Activated CD4-positive, alpha-beta T cell treated with anti-CD3 and anti-CD28 coated beads for 1 hour (primary cell): ENCODE data around the gene CORO7.

Source experiments
- DNase-seq: peaks from one replicate; pipeline ENCODE4 v3.0.0-alpha.2; 2020

The CORO7 gene

DNA sequence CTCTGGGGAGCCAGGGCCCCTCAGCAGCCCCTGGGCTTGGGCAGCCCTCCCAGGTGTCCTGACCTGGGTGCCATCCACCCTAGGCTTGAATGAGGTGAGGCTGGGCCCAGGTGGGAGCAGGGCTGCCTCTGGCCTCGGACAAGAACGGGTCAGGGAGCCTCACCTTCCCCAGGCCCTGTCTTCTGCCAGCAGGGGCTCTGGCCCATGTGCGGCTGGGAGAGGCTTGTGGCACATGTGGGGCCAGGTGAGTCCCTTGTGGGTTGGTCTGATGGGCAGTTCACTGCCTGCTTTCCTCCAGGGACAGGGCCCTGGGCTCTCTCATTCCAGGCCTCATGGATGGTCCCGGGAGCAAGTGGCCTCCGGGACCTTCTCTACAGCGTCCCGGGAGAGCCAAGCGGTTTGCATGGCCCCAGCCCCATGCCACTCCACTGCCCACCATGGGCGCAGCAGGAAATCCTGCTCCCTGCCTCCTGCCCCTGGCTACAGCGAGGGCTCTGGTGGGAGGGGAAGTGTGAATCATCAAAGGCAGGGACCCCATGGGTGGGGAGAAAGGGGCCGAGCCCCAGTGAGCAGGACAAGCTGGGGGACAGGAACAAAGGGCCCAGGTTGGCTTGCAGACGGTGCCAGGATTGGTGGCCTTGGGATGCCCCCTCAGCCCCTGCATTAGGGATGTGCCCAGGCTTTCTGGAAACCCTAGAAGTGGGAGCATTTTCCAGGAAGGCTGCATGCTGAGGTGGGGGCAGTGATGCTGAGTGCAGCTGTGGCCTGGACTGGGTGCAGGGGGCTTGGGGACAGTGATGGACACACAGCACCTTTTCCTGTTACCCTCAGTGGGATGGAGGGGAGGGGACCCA, 32.6 kb downstream of the CORO7 start:
- no peak for DNase-seq

DNA sequence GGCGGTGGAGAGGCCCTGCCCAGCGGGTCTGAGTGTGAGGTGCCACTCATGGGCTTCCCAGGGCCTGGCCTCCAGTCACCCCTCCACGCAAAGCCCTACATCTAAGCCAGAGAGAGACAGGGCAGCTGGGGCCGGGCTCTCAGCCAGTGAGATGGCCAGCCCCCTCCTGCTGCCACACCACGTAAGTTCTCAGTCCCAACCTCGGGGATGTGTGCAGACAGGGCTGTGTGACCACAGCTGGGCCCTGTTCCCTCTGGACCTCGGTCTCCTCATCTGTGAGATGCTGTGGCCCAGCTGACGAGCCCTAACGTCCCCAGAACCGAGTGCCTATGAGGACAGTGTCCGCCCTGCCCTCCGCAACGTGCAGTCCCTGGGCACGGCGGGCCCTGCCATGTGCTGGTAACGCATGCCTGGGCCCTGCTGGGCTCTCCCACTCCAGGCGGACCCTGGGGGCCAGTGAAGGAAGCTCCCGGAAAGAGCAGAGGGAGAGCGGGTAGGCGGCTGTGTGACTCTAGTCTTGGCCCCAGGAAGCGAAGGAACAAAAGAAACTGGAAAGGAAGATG, 33.5 kb downstream of the CORO7 start:
- DNase-seq = no peak

DNA sequence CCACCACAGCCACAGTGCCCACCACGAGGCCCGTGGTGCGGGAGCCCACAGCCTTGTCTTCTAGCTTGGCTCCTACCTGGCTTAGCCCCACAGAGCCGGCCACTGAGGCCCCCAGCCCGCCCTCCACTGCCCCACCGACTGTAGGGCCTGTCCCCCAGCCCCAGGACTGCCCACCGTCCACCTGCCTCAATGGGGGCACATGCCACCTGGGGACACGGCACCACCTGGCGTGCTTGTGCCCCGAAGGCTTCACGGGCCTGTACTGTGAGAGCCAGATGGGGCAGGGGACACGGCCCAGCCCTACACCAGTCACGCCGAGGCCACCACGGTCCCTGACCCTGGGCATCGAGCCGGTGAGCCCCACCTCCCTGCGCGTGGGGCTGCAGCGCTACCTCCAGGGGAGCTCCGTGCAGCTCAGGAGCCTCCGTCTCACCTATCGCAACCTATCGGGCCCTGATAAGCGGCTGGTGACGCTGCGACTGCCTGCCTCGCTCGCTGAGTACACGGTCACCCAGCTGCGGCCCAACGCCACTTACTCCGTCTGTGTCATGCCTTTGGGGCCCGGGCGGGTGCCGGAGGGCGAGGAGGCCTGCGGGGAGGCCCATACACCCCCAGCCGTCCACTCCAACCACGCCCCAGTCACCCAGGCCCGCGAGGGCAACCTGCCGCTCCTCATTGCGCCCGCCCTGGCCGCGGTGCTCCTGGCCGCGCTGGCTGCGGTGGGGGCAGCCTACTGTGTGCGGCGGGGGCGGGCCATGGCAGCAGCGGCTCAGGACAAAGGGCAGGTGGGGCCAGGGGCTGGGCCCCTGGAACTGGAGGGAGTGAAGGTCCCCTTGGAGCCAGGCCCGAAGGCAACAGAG, 34.2 kb downstream of the CORO7 start:
- no peak for DNase-seq

DNA sequence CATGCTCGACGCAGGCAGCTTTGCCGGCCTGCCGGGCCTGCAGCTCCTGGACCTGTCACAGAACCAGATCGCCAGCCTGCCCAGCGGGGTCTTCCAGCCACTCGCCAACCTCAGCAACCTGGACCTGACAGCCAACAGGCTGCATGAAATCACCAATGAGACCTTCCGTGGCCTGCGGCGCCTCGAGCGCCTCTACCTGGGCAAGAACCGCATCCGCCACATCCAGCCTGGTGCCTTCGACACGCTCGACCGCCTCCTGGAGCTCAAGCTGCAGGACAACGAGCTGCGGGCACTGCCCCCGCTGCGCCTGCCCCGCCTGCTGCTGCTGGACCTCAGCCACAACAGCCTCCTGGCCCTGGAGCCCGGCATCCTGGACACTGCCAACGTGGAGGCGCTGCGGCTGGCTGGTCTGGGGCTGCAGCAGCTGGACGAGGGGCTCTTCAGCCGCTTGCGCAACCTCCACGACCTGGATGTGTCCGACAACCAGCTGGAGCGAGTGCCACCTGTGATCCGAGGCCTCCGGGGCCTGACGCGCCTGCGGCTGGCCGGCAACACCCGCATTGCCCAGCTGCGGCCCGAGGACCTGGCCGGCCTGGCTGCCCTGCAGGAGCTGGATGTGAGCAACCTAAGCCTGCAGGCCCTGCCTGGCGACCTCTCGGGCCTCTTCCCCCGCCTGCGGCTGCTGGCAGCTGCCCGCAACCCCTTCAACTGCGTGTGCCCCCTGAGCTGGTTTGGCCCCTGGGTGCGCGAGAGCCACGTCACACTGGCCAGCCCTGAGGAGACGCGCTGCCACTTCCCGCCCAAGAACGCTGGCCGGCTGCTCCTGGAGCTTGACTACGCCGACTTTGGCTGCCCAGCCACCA, 35.1 kb downstream of the CORO7 start:
- no peak for DNase-seq

DNA sequence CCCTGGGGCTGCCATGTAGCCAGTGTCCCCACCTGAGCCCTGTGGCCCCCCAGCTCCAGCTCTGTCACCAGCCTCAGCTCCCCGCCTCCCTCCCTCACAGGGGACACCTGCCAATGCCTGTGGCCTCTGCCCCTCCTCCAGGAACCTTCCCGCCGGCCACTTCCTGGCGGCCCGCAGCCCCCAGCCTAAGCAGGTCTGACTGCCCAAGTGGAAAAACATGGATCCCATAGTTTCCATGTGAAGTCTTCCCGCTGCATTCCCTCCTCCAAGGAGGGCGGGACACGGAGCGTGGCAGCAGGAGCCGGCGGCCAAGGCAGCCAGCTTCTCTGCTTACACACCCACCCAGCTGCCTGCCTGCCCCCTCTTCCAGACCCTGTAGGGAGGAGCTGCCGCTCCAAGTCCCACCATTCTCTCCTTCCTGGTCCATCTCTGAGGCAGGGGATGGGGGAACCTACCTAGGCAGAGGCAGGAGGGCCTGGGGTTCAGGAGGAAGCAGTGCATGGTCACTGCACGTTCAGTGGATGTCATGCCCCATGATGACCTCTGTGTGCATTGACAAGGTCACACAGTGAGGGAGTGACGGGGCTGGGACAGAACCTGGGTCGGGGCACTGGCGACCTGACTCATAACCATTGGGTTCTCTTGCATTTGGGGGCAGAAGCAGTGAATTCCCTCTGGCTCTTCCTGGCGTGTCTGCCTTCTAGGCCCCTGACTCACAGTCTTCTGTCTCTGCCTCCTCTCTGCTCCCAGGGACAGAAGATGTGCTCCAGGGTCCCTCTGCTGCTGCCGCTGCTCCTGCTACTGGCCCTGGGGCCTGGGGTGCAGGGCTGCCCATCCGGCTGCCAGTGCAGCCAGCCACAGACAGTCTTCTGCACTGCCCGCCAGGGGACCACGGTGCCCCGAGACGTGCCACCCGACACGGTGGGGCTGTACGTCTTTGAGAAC, 36.0 kb downstream of the CORO7 start:
- DNase-seq = no peak

DNA sequence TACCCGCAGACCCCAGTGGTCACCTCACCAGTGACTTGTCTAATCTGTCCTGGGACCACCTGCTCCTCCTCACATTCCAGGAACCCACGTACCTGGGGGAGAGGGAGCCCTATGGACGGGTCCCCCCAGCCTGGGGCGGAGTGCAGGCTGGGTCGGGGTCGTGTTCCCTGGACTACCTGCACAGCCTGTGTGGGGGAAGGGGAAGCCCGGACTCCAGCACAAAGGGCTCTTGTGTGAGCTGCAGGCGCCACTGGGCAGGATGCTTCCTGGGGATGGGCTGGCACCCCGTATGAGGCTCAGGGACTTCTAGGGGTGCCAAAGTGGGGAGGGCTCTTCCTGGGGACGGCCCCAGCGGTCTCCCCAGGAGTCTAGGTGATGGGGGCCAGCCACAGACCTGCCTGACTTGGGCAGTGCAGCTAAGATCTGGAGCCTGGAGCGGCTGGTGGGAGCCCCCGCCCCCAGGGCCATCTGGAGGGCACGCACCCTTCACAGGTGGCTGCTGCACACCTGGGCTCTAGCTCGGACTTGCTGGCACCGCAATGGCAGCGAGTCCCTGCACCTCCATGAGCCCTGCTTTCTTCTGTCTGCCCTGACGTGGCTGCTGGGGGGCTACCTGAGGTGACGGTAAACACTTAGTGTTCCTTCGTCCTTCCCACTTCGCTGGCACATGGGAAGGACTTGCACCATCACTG, 37.3 kb downstream of the CORO7 start:
- no peak for DNase-seq

DNA sequence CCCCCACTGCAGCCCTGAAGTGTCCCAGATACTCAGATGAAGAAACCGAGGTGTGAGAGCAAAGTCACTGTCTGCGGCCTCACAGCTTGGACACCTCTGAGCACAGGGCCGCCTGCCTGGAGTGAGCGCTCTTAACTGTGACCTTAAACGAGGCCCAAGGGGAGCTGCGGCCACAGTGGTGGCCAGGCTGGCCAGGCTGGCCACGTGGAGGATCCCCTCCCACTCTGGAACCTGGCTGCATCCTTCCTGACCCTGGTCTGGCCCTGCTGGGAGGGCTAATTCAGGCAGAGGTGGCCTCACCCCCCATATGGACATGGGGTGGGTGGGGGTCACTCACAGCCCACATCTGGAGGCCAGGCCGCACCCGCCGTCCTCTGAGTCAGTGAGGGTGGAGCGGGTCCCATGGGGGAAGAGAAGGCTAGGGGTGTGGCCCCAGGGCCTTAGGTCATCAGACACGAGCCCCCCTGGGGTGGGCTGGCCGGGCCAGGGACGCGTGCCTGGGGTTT, 38.2 kb downstream of the CORO7 start:
- no peak for DNase-seq

DNA sequence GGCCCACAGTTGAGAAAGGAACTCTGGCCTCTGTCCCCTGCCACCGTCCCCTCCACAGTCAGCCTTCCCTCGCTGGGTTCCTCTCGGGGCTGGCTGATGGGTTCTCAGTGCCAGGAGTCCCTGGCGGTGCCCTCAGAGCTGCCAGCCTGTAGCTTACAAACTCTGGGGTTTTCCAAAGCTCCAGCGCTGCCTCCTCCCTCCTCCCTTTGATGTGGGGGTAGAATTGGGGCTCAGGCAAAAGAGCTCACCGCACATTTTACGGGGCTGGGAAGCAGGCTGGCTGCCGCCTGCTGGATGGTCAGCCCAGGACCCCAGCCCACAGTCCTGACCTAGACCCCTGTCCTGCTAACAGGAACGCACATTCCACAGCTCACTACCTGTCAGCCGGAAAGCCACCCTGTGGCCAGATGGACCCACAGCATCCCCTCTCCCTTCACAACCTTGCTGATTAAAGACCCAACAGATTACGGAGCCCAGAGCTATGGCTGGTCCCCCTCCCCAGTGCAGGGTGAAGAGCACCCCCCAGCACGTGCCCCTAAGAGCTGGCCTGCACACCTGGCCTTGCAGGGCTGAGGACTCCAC, 38.7 kb downstream of the CORO7 start:
- DNase-seq = no peak

DNA sequence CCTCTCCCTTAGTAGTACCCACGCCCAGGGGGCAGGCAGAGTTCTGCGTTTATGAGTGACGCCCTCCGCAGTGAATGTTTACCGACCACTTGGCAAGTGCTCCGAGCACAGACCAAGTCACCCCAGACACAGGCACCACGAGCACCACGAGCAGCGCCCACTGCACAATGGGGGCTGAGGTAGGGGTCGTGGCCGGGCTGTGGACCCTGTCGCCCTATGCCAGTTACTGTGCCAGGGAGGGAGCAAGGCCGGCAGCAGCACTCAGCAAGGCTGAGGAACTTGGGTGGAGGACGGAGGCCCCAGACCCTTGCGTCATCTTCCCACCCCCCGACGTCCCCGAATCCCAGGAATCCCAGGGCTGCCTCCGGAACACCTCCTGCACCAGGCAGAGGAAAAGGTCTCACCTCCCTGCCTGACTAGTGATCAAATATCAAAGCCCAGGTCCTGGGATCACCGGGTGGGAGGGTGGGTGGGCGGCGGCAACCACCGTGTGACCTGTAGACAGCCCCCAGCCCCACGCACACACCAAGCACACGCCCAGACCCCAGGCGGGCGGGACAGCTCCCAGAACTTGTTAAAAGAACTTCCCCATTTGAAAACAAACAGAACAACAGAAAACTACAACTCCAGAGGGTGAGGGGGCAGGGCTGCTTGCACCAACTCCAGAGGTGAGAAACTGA, 39.4 kb downstream of the CORO7 start:
- DNase-seq = no peak

DNA sequence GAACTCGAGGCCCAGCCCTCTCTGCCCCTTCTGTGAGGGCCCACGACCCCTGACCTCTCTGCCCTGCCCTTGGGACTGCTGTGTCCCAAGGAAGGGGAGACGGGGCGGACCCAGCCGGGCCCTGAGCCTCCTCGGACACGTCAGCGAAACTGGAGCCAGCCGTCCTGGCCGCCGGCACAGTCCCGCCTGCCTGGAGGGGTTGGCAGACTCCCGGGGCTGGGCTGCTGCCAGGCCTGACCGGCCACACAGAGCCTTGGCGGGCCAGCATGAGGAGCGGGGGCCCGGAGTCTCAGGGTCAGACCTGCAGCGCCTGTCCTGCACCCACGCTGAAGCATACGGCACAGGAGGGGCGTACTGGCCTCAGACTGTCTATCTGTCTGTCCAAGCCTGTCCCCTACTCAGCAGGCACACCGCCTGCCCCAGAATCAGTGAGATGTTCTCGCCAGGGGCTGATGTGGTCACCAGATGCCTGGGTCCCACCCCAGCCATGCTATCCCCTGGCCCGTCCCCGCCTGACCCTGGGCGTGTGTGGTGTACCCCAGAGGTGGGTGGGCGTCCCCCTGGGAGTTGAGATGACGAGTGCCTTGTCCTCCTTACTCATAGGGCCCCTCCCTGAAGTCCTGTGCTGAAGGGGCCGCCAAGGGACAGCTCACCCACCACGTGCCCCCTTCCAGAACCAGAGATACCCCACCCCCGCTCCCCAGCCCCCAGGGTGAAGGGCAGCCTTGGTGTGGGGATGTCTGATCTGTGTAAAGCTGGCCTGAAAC, 40.1 kb downstream of the CORO7 start:
- no peak for DNase-seq

DNA sequence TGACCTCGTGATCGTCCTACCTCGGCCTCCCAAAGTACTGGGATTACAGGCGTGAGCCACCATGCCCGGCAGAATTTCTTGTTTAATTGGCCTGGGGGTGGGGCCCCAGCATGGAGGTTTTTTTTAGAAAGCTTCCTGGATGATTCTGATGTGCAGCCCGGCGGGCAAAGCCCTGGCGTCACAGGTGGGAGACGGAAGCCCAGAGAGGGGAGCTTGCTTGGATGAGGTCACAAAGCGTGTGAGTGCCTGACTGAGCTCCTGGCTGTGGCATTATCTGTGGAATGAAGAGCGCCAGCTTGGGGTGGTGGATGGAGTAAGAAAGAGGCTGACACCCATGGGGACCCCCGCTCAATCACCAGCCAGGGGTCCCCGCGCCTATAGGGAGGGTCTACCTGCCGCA, 40.7 kb downstream of the CORO7 start:
- DNase-seq = no peak

DNA sequence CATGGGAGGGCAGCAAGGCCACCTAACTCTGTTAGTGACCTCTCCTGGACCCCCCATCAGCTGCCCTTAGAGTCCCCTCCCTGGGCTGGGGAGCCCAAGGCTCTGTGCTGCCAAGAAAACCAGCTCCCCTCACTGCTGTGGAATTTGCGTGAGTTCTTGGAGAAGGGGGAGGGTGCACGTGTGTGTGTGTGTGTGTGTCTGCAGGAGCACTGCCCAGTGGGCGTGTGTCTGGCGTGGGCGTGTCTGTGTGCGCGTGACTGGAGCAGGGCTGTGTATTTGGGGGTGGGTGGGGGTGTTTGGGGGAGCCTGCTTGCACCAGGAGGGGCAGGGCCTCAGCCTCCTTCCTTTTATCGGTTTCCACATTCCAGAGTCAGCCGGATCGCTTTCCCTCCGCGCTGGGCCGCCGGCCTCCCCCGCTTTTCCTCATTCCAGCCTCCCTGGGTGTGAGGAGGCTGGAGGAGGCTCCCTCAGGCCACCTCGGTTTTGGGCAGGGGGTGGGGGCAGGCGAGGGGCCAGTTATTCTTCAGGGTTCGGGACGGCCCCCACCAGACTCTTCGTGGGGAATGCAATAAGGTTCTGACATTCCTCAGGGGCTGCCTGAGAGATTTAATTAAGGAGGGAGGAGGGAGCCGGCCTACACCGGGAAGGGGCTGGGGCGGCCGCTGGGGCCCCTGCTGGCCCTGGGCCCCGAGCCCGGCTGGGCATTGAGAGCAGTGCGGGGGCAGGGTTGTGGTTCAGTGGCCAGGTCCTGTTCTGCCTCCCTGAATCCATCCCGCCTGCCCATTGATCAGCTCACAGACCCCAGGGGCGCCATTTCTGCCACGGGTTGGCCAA, 42.3 kb downstream of the CORO7 start:
- DNase-seq = no peak

DNA sequence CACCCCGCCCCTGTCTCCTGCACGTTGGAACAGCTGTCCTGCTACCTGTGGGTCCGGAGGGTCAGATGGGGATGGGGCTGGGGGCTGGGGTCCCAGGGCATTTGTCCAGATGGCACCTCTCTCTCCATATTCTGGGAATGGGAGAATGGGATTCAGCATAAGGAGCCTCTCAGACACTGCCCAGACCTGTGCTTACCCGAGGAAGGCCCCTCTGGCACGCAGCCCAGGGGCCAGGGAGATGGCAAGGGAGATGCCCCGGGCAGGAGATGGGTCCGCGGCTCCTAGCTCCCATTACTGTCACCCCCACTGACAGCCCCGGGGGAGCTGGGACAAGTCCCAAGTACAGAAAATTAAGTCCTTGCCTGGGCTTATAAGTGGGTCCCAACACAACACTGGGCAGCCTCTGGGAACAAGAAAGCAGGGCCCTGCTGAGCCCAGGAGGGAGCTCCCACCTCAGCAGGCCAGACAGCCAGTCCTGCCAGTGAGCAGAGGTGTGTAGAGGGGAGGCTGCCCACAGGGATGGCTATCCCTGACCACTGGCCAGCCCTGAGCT, 43.0 kb downstream of the CORO7 start:
- DNase-seq = no peak

DNA sequence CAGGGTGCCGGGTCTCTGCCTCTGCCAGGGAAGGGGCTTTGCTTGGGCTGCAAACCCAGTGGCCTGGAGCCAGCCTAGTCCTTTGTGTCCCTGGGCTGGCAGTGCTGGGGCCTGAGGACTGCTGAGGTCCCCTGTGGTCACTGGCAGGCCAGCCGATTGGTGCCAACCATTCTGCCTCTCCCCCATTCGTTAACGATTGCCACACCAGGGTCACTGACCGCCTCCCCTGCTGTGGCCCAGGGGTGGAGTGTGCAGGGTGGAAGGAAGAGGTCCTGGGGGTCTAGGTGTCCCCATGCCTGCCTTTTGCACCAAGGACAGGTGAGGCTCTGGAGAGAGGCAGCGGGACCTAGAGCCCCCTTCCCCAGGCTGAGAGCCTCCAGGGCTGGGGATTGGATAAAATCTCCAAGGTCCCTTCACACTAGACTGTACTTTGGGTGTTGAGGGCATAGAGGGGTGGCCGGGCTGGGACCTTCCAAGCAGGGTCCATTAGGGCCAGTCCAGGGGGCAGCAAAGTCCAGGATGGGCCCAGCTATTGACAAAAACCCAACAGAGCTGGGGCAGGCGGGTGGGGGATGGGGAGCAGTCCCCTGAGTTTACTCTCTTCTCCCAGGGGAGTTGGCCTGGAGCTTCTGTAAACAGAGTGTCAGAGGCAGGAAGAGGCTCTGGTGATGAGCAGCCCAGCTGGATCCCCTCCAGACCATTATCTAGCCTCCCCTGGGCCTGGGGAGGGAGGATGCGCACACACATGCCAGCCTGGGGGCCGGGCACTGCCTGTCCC, 43.6 kb downstream of the CORO7 start:
- no peak for DNase-seq

DNA sequence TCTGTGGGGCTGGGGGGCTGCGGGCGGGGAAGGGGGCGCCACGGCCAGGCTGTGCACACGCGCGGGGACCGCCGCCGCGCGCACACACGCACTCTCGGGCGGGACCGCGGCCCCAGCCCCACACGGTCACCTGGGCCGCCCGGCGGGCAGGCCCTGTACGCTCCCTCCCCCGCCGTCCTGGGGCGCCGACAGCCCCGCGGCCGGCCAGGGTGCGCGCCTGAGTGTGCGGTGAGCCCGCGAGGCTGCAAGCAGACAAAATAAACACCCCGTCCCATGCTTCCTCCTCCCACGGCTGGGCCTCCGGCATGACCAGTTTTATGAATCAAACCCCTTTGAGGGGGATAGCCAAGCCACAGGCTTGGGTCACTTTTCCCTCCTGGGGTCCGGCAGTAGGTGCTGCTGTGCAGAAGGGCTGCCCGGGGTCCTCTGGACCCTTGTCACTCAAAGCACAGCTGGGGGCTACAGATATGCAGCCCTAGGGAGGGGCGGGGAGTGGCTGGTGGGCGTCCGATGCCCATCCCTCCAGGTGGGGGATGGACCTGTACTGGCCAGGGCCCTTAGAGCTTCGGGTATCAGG, 44.3 kb downstream of the CORO7 start:
- DNase-seq = no peak

DNA sequence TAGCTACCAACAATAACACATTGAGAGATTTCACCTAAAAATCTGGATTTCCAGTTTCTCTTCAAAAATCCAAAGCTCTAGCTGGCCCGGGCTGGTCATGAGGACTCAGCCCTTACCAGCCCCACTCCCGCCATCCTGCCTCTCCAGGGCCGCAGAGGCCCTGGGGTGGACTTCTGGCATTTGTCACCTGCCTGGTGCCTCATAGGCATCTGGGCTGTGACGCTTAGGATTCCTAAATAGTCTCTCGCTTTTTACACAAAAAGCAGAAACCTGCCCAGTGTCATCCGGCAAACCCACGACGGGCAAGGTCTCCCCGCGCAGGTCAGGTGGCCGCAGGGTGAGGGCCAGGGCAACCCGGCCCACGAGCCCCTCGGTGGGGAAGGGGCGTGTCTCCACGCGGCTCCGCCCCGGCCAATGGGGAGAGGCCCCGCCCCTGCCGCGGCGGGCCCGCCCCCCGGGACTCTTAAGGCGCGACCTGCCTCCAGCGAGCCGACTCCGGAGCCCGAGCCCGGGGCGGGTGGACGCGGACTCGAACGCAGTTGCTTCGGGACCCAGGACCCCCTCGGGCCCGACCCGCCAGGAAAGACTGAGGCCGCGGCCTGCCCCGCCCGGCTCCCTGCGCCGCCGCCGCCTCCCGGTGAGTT, 44.9 kb downstream of the CORO7 start, which contains the start of gene VASN:
TSS of gene VASN (plus strand) at position 492 of the 644 bp plus-strand sequence. CDS start 9,030 bp downstream, outside the sequence.
- peak; percentile 68 for DNase-seq
